ENCODE measurements around the gene LYRM9. TPM values are rescaled to one million over a fixed set of nuclear protein-coding genes. Genes with fewer than 3 reads are reported as not detected.

LYRM9 gene
- total and polyA plus RNA-seq, 10 donors = 6.8 to 20.0 (median 15.4) TPM

GRCh38 chr17:27892542-27892865 is 661 bp downstream of the LYRM9 start:
- Histone ChIP-seq H3K4me1 (peaks cover 10 to 34% (median 24%) of the 10 kb centered on the region in 6 donors), H3K9me3 (no peaks in the 10 kb centered on the region), H3K36me3 (peaks cover 0 to 5% (median 0%) of the 10 kb centered on the region in 6 donors), H3K27me3 (replicated peaks in 1 of 7) (no peaks in the 10 kb centered on the region), H3K27ac (peak overlapping the region; percentile 76 to 92 (median 89)), H3K4me3 (peak overlapping the region; percentile 55 to 82 (median 67))
- WGBS, 5 donors = 28 to 41% (median 33%) methylated on average over 3 of the region's 3 CpGs
- DNase-seq = no peak
- intact Hi-C loops (cut with DNase I; ENCODE audit: low total_unique reads) = loop anchor here (10.0 kb wide), 1 partner anchor 362 kb away; no protein-coding TSS in a partner anchor
- TF ChIP-seq POLR2A (IDR thresholded peaks at IDR 0.05) (no peak), CTCF (IDR thresholded peaks at IDR 0.05 in 8 of 11, conservative IDR thresholded peaks at IDR 0.05 in 3 of 11) (no peak), POLR2AphosphoS5 (IDR thresholded peaks at IDR 0.05) (no peak)

- H3K4me1 ChIP-seq = peaks cover 10 to 34% (median 24%) of the 10 kb centered on the region in 6 donors
- 91 to 98% (median 94%) methylated on average over 9 of the region's 9 CpGs for WGBS, 5 donors
- H3K9me3 ChIP-seq = no peaks in the 10 kb centered on the region
- no peaks in the 10 kb centered on the region for H3K27me3 ChIP-seq (replicated peaks in 1 of 7)
- H3K27ac ChIP-seq = no peak overlapping the region
- no peak for DNase-seq
- TF ChIP-seq POLR2AphosphoS5 (IDR thresholded peaks at IDR 0.05) (no peak), POLR2A (IDR thresholded peaks at IDR 0.05) (no peak)
- peaks cover 0 to 5% (median 0%) of the 10 kb centered on the region in 6 donors for H3K36me3 ChIP-seq
- no peak overlapping the region for H3K4me3 ChIP-seq
- intact Hi-C loops (cut with DNase I; ENCODE audit: low total_unique reads) = loop anchor here (10.0 kb wide), 1 partner anchor 363 kb away; no protein-coding TSS in a partner anchor
Observed at GRCh38 chr17:27891841-27892240, 1.3 kb downstream of the LYRM9 start.

GRCh38 chr17:27889711-27890251 is 3.4 kb downstream of the LYRM9 start:
- no peaks in the 10 kb centered on the region for H3K9me3 ChIP-seq
- H3K36me3 ChIP-seq = peaks cover 0 to 5% (median 0%) of the 10 kb centered on the region in 6 donors
- H3K27me3 ChIP-seq (replicated peaks in 1 of 7) = no peaks in the 10 kb centered on the region
- no peak overlapping the region for H3K27ac ChIP-seq
- DNase-seq = no peak
- WGBS, 5 donors = 94 to 99% (median 95%) methylated on average over 4 of the region's 4 CpGs
- TF ChIP-seq POLR2A (IDR thresholded peaks at IDR 0.05) (no peak), CTCF (IDR thresholded peaks at IDR 0.05 in 8 of 11, conservative IDR thresholded peaks at IDR 0.05 in 3 of 11) (no peak), POLR2AphosphoS5 (IDR thresholded peaks at IDR 0.05) (no peak)
- H3K4me3 ChIP-seq = no peak overlapping the region
- H3K4me1 ChIP-seq = peaks cover 10 to 40% (median 24%) of the 10 kb centered on the region in 6 donors
- intact Hi-C loops (cut with DNase I; ENCODE audit: low total_unique reads) = loop anchor here (10.0 kb wide), 1 partner anchor 365 kb away; no protein-coding TSS in a partner anchor

- H3K4me1 ChIP-seq = peaks cover 7 to 34% (median 18%) of the 10 kb centered on the region in 6 donors
- peak overlapping the region in 3 of 8 donors; percentile 3 to 10 (median 9) for H3K27ac ChIP-seq
- no peak for DNase-seq
- no peaks in the 10 kb centered on the region for H3K27me3 ChIP-seq (replicated peaks in 1 of 7)
- 75 to 79% (median 75%) methylated on average over 7 of the region's 7 CpGs for WGBS, 5 donors
- H3K9me3 ChIP-seq = no peaks in the 10 kb centered on the region
- TF ChIP-seq POLR2A (IDR thresholded peaks at IDR 0.05) (no peak), CTCF (IDR thresholded peaks at IDR 0.05 in 8 of 11, conservative IDR thresholded peaks at IDR 0.05 in 3 of 11) (no peak), POLR2AphosphoS5 (IDR thresholded peaks at IDR 0.05) (no peak)
- intact Hi-C loops (cut with DNase I; ENCODE audit: low total_unique reads) = no loop called here
- peaks cover 0 to 5% (median 0%) of the 10 kb centered on the region in 6 donors for H3K36me3 ChIP-seq
- no peak overlapping the region for H3K4me3 ChIP-seq
Observed at GRCh38 chr17:27888945-27889344, 4.2 kb downstream of the LYRM9 start.
